Measurements from ENCODE around the gene TCERG1.

TCERG1 gene

DNA sequence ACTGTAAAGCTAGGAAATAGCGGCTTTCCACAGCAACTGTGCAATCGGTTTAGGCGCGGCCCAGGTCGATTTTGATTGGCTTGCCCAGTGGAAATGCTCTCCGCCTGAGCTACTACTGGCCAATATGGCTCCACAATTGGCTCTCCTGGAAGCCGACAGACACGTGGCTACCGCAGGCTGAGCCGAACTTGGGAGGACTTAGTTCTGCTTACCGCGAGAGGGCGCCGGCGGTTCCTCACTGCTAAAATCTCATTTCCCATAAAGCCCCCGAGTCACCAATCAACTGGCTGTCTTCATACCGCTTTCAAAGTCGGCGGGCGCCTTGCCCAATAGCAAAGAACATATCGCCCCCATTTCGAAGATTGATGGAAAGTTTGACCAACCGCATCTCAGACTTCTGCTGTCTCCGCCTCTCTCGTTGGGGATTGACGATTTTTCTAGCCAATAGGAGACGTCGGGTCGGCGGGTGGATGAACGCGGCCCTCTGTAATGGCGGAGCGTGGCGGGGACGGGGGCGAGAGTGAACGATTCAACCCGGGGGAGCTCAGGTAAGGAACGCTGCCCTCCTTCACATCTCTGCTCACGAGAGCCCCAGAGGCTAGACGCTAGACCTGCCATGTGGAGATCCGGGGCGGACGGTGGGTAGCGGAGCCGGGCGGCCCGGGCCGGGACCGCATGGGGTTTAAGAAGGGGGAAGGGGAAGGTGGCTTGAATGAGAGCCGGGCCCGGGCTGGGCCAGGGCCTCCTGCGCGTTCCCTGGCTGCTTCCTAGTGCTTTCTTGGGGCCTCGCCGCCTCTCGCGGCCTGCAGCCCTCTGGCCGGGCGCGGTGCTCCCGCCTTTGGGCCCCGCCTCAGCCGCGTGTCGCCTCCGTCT is at the start of gene TCERG1:
Gene TCERG1 (plus strand): TSS at position 473 of the 873 bp plus-strand sequence. CDS start 17 bp downstream, at position 490.
- DNase-seq (ENCODE audit: low read depth) = peak; percentile 96

DNA sequence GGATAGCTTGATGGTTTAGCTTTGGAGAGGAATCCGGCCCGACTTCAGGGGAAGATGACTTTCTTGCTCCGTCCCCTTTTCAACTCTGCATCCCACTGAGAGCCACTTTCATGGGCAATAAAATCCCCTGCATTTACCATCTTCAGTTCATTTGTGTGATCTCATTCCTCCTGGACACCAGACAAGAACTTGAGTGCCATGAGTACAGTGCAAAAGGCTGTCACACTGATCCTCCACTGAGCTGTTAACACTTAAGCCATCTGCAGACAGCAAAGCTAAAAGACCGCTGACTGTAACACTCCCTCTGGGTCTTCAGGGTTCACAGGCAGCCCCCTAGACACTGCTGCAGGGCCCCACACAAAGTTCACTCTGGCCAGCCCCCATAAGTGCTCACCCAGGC is 48.3 kb upstream of the TCERG1 start:
- no peak for DNase-seq (ENCODE audit: low read depth)

DNA sequence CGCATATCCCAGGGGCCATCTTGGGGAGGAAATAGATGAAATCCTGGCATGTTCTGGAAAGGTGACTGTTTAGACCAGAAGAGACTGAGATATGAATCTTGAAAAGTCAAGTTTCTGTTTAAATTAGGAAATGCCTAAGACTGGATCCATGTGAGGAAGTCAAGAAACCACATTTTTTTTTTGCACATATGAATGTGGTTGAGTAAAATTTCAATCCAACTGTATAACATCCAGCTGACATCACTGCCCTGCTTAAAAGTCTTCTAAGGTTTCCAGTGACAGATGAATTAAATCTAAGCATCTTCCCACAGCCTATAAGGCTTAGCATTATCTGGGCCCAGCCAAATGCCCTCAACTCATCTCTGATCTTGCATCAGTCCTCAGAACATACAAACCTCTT is 47.7 kb upstream of the TCERG1 start:
- no peak for DNase-seq (ENCODE audit: low read depth)

DNA sequence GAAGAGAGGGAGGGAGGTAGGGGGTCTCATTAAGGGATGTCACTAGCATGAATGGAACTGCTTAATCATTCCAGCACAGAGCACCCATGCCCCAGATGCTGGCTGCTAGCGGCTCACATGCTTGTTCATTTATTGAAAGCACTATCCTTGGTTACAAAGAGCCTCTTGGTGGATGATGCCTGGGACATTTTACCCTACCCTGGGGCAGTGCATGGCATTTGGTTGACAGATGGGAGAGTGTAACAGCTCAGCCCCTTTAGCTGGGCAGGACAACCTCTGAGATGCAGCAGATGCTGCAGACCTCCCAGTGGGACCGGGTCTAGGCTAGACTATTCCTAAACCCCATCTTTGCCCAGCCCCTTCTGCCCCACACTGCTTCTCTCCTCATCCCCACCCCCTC is 46.9 kb upstream of the TCERG1 start:
- DNase-seq (ENCODE audit: low read depth) = no peak

DNA sequence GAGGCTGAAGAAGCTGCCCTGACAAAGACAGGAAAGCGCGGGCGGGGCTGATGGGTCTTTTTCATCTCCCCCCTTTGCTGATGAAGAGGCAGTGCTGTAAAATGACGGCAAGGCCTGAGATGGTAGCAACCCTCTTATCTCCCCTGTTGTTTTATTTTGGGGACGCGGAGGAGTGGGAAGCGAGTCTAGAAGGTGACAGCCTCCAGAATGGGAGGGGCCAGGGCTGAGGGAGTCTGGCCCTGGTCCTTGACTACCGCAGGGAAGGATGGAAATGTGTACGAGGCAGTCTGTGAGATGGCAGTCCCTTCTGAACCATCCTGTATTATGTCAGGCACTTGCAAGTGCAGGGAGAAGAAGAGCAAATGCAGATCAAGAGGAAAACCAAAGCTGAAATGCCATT is 46.1 kb upstream of the TCERG1 start:
- DNase-seq (ENCODE audit: low read depth) = no peak

DNA sequence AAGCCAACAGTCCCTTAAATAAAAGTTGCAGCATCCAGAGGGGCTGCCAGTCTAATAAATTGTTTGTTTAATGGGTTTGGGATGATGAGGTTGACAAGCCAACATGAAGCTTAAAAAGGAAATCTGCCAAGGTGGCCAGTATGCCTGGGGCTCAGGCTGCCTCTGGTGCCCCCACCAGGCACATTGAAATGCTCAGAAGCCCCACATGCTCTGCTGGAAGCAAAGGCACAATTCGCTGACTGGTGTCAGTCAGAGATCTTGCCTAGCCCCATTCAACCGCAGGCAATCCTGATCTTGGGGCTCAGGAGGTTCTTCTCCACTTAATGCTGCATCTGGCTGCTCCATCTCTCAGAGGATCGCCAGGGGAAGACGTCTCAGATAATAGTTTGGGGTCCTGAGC is 44.2 kb upstream of the TCERG1 start:
- DNase-seq (ENCODE audit: low read depth) = no peak

DNA sequence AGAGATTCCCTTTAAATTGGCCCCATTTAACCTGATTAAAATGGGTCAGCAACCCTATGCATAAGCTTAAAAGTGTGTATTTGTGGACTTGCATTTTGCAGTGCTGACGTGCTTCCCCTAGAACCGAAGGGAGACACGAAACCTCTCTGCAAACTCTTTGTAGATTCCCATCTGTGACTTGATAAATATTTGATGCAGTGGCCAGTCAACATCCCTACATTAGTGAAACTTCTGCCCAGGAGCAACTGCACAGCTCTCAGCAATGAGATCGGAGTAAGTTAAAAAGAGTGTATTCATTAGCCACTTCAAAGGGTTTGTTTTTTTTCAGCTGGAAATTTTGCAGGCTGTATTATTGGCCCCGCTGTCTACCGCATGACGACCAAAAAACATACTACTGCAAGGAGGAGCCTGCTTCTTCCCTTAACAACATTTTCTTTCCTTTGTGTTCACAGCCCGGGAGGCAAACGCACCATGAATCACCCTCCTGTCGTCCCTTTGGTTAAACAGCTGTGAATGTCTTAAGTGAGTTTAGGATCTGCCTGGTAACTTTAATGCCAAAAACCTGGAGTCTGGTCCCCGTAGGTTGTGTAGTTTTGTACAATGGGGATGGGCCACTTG is 38.0 kb upstream of the TCERG1 start:
- no peak for DNase-seq (ENCODE audit: low read depth)

DNA sequence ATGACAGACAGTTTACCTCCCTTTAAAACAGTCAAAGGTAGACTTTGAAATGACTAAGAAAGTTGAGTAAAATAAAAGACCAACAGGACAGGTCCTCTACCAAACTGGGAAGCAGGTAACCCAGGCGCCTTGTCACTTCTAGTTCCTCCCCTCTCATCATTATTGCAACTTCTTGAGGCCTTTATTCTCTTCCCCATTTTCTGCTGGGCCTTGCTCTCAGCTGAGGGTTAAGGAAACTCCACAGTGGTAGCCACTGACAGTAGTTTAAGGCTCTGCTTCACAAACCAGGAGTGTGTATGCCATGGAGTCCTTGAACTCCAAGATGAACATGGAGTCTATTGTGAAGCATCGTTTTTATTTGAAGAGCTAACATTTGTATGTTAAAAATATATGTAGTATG is 36.9 kb upstream of the TCERG1 start:
- no peak for DNase-seq (ENCODE audit: low read depth)

DNA sequence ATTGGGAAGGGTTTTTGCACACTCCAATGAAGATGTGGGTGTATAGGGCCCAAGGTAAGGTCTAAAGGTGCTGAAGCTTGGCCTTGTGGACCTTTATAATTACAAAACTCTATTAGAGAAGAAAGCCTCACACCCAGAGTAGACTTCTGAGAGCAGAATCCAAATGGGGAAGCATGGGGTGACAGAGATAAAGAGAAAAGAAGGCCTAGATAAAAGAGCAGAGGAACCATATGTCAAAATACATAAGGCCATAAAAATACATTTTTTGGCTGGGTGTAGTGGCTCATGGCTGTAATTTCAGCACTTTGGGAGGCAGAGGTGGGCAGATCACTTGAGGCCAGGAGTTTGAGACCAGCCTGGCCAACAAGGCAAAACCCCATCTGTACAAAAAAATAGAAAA is 27.4 kb upstream of the TCERG1 start:
- DNase-seq (ENCODE audit: low read depth) = no peak

DNA sequence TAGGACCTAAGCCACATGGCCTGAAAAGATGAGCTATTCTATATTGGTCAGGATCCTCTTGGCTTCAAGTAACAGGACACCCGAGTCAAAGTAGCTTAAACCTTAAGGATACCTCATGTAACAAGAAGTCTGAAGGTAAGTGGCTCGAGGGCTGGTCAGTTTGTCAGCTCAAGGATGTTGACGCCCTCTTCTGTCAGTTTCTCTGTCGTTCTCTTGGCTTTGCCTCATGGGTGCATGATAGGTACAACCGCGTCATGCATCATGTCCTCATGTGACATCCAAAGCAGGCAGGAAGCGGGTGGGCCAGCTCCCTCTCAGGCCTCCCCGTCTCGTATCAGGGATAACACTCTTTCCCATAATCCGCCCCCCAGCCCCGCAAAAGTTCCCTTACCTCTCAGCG is 22.1 kb upstream of the TCERG1 start:
- DNase-seq (ENCODE audit: low read depth) = no peak

DNA sequence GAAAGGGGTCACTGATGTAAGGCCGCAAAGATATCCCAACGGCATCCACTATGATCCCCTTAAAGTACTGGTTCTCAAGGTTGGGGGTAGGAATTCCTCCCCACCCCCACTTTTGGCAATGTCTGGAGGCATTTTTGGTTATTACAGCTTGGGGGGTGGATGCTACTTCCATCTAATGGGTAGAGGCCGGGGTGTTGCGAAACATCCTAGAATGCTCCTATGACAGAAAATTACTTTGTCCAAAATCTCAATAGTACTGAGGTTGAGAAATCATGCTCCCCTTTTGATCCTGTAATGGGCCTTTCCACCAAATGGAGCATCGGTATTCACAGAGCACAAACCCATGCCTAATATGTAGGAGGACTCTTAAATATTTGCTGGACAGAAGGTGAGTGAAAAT is 20.8 kb upstream of the TCERG1 start:
- DNase-seq (ENCODE audit: low read depth) = no peak

DNA sequence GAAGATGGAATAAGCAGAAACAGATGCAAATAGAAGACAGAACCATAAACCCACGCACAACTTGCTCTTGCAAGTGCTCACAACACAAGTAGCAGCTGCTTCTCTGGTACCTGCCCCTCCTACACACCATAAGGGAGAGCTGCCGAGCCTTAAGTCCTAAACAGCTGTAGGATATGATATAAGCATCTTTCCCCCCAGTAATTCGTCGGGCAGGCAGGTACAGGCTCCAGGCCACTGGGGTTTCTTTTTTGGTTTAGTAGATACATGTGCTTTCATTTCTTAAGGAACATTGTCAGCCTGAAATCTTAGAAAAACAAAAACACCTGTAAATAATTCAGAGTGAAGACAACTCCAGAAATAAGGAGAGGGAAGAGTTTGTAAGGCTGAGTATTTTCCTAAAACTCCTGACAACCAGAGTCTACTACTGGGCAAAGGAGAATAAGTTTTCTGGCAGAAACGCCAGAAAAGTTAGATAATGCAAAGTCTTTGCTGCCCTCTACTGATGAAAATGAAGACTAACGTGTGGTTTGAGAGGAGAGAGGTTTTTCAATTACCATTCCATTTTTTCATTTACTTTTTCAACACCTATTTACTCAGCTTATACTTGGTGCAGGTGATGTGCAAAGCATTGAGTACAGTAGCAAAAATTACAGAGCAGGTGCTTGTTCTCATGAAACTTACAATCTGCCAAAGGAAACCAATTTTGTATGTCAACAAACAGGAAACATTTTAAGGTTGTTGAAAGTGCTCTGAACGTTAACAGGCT is 20.1 kb upstream of the TCERG1 start:
- no peak for DNase-seq (ENCODE audit: low read depth)

DNA sequence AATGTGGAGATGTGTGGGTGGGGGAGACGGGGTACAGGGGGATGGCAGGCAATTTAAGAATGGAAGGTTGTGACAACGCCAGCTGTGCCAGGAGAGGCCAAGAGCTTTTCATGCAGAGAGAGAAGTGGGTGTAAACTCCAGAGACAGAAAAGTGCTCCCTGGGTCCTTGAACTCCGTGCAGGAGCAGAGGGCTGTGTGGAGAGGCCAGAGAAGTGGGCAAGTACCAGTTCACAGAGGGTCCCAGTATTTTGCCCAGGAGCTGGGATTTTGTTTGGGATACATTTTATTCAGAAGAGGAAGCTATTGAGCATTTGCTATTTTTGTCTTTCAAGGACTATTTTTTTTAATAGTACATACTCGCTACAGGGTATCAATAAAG is 19.5 kb upstream of the TCERG1 start:
- DNase-seq (ENCODE audit: low read depth) = no peak

DNA sequence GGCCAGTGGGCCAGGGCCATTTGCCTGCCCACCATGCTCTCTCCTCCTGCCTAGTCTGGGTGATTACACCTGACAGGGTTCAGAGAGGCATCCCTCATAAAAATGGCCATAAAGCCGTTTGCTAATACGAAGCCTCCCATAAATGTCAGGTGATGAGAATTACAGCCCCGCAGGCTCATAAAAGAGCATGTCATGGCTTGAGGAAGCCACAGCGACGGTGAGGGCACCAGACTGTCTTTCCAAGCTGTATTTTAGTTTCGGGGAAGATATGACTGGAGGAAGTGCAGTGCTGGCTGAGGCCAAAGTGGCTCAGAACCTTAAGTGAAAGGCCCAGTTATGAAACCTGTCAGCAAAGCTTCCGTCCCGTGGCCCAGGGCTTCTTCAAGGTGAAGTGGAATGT is 18.5 kb upstream of the TCERG1 start:
- no peak for DNase-seq (ENCODE audit: low read depth)

DNA sequence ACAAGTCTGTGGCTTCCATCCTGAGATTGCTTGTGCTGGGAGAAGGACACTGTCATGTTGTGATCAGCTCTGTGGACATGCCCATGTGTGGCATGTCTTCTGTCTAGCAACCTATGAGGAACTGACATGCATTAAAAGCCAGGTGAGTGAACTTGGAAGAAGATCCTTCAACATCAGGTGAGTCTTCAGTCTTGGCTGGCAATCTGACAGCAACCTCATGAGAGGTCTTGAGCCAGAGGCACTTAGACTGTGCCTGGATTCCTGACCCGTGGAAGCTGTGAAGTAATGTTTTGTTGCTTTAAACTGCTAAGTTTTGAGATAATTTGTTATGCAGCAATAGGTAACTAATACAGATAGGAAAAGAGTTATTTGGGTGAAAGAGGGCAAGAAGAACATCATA is 6.8 kb upstream of the TCERG1 start:
- DNase-seq (ENCODE audit: low read depth) = no peak

DNA sequence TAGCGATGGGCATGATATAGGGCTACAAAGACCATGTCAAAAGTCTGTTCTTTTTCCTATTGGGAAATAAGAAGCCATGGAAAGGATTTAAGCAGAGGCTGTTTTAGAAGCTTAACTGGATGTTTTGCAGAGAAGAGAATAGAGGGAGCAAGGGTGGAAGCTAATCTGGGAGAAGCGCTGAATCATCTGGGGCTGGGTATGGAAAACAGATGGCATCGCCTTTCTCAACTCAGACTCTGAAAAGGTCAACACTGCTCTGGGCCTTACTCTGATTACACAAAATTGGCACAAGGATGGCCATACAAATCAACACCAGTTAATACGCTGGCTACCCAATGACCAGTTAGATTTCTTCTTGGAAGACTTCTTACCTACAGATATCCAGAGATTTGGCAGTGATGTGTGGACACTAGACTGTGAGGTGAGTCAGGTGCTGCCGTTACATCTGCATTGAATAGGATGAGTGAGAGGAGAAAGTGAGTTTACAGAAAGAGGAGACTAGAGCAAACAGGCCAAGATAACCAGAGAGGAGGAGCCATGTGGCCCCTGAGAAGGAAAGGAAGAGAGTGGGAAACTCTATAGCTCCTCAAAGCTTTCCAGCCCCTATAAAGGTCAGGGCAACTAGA is 6.2 kb upstream of the TCERG1 start:
- DNase-seq (ENCODE audit: low read depth) = no peak

DNA sequence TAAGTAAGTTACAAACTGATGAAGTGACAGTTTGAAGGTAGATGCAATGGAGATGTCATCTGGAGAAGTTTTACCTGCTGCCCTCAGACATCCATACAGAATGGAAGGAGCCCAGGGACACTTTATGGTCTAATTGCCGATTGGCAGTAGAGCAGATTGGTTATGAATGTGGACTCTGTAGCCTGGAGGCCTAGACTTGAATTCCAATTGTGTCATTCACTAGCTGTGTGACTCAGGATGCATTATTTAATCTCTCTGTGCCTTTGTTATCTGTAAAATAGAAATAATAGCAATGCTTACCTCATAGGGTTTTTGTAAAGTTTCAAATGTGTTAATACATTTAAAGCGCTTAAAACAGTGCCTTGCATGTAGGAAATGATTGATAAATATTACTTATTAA is 5.2 kb upstream of the TCERG1 start:
- DNase-seq (ENCODE audit: low read depth) = no peak

DNA sequence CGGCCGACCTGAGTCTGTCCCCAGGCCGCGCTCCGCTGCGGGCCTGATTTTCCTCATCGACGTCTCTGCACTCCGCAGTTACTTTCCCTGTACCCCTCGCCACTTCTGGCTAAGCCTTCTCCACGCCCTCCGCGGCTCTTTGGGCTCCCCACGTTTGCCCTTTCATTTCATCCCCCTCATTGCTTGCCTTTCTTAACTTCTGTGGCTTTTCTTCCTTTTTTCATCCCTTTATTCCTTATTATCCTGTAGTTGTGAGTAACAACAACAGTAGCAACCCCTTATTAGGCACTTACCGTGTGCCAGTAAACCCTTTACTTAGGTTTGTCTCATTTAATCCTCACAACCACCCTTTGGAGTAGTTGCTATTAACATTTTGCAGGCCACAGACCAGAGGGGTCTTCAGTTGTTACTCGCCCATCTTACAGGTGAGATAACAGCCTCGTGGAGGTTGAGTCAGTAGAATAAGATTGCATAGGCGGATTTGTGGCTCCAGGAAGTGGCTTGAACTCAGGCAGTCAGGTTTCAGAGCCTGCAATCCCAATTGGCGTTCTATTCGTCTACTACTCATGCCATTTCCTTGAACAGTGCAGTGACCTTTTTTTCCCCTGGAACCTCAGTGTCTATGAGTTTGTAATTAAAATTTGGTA is 724 bp downstream of the TCERG1 start:
- no peak for DNase-seq (ENCODE audit: low read depth)

DNA sequence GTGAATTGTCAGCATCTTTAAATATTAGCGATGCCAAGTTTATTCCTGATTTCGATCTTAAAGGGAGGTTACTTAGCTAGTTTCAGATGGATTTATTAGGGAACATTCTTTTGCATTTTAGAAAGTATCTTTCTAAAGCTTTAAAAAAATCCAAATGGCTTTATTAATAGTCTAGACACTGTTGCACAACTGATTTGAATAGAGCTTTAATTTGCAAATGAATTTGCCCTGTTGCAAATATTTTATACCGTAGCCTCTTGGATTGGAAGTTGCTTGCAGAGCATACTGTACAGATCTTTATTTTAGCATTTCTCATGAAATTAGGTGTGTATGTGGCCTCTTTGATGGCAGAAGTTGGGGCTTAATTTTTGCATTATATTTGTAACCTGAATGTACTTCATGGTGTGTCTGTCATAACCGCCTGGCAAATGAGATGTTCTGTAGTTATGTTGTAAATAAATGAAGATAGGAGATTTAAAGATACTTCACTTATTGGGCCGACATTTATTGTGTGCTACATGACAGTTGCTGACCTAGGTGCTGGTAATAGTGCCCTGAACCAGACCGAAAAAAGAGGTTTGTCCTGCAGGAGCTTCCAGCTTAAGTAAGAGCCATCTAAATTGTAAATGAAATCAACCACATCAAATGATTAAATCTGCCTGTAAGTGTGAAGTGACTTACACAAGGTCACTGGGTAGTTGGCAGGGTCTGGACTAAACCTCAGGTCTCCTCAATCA is 1.8 kb downstream of the TCERG1 start:
- no peak for DNase-seq (ENCODE audit: low read depth)

DNA sequence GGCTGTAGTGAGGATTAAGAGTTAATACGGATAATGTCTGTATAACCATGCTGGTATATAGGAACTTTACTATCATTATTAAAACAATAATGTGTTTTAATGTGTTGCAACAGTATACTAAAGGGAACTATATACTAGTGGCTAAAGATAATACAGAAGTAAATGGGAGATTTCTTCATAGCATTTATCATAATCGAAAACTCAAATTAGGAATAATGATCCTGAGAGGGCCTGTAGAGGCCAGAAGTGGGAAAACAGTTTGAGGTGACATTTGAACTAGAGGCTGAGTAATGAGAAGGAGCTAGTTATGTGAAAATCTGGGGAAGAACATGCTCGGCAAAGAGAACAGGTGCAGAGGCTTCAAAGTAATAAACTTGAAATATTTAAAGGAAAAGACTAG is 2.9 kb downstream of the TCERG1 start:
- DNase-seq (ENCODE audit: low read depth) = no peak

DNA sequence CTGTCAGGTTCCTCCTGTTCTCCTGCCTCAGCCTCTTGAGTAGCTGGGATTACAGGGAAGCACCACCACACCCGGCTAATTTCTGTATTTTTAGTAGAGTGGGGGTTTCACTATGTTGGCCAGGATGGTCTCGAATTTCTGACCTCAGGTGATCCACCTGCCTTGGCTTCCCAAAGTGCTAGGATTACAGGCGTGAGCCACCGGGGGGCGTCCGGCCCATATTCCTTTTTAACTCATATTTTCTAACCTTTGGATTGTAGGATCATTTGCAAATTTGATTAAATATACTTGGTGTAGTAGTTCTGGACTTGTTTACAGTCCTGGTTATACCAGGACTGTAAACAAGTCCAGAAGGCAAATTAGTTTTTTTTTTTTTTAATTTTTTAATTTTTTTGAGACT is 4.3 kb downstream of the TCERG1 start:
- DNase-seq (ENCODE audit: low read depth) = no peak

Measured in activated T-helper 9 cell treated with anti-CD3 and anti-CD28 coated beads, Interleukin-2, amount 50 U/mL, for 16 hours (primary cell).